ENCODE data around the gene PTGIS.

GRCh38 chr20:49511788-49512525 lies 56.0 kb downstream of the PTGIS start:
- TF ChIP-seq CTCF (IDR thresholded peaks at IDR 0.05), result no peak
- no peak for TF ChIP-seq EP300 (IDR thresholded peaks at IDR 0.05)
- no peak for TF ChIP-seq POLR2AphosphoS5 (IDR thresholded peaks at IDR 0.05)

Data from gastroesophageal sphincter (tissue), 3 donors.